Neural cell (in vitro differentiated cells): ENCODE data around the gene ADORA2A. TPM values are rescaled to one million over a fixed set of nuclear protein-coding genes. Genes with fewer than 3 reads are reported as not detected.

ENCODE experiments used
- H2AFZ ChIP-seq: fragments of 200-600, 300-800 bp; sonication (generic), shearing (Covaris generic); 2 replicates; pipeline ENCODE4 v1.6.0; 2014; ENCODE audit warnings: low read depth, mild to moderate bottlenecking, antibody characterized with exemption, low read length, moderate library complexity
- H3F3A ChIP-seq: fragments of 200-600 bp; shearing (Covaris generic); 2 replicates; pipeline ENCODE4 v1.6.1; 2016; ENCODE audit warnings: mild to moderate bottlenecking, moderate library complexity, mixed read lengths, antibody characterized with exemption, low read length; ENCODE audit not compliant: insufficient read depth, poor library complexity, severe bottlenecking
- H3K27ac ChIP-seq: fragments of 200-600, 300-800 bp; sonication (generic), shearing (Covaris generic); 2 replicates; pipeline ENCODE4 v1.5.1; 2014; ENCODE audit warnings: mild to moderate bottlenecking, low read length, moderate library complexity
- H3K27me3 ChIP-seq: fragments of 300-800, 200-600 bp; sonication (generic), shearing (Covaris generic); 2 replicates; pipeline ENCODE4 v1.6.0; 2014; ENCODE audit warnings: mild to moderate bottlenecking, low read depth, low read length, moderate library complexity; ENCODE audit not compliant: insufficient read depth
- H3K36me3 ChIP-seq: fragments of 300-800, 200-600 bp; sonication (generic), shearing (Covaris generic); 2 replicates; pipeline ENCODE4 v1.5.1; 2014; ENCODE audit warnings: mild to moderate bottlenecking, antibody characterized with exemption, low read length, moderate library complexity; ENCODE audit not compliant: insufficient read depth
- H3K4me2 ChIP-seq: fragments of 300-800, 200-600 bp; sonication (generic), shearing (Covaris generic); 2 replicates; pipeline ENCODE4 v1.6.0; 2014; ENCODE audit warnings: mild to moderate bottlenecking, low read length
- H3K4me3 ChIP-seq: fragments of 300-800, 200-600 bp; sonication (generic), shearing (Covaris generic); 2 replicates; pipeline ENCODE4 v1.5.1; 2014; ENCODE audit warnings: mild to moderate bottlenecking, low read length, moderate library complexity
- H3K79me2 ChIP-seq: fragments of 200-600 bp; shearing (Covaris generic); replicated peaks from 2 replicates; pipeline ENCODE4 v1.6.0; 2014; ENCODE audit warnings: mild to moderate bottlenecking, low read length, moderate library complexity; ENCODE audit not compliant: insufficient read depth
- H3K9ac ChIP-seq: fragments of 300-800, 200-600 bp; sonication (generic), shearing (Covaris generic); 2 replicates; pipeline ENCODE4 v1.6.1; 2016; ENCODE audit warnings: mild to moderate bottlenecking, low read length, mixed read lengths
- H3K9me2 ChIP-seq: fragments of 200-600 bp; shearing (Covaris generic); 2 replicates; pipeline ENCODE4 v1.6.1; 2016; ENCODE audit warnings: mild to moderate bottlenecking, low read length, mixed read lengths; ENCODE audit not compliant: insufficient read depth
- H3K9me3 ChIP-seq: fragments of 200-600, 300-800 bp; sonication (generic), shearing (Covaris generic); 2 replicates; pipeline ENCODE4 v1.6.1; 2016; ENCODE audit warnings: mild to moderate bottlenecking, mixed run types, low read length, moderate library complexity, mixed read lengths
- H4K20me1 ChIP-seq: fragments of 200-600 bp; shearing (Covaris generic); 2 replicates; pipeline ENCODE4 v1.6.1; 2016; ENCODE audit warnings: mild to moderate bottlenecking, mixed run types; ENCODE audit not compliant: insufficient read depth
- EP300 ChIP-seq: fragments of 450-650 bp; conservative IDR thresholded peaks from 2 replicates; pipeline ENCODE4 v1.6.1; 2014; ENCODE audit warnings: antibody characterized with exemption, mild to moderate bottlenecking, moderate library complexity; ENCODE audit not compliant: poor library complexity, severe bottlenecking
- EZH2 ChIP-seq: fragments of 200-600, 300-800 bp; shearing (Covaris generic), sonication (generic); IDR thresholded peaks from 2 replicates; pipeline ENCODE4 v1.6.1; 2014; ENCODE audit warnings: antibody characterized with exemption, low read length, borderline replicate concordance, mild to moderate bottlenecking; ENCODE audit not compliant: insufficient read depth, poor library complexity, severe bottlenecking
- MXI1 ChIP-seq: fragments of 450-650 bp; conservative IDR thresholded peaks from 2 replicates; pipeline ENCODE4 v1.6.1; 2014; ENCODE audit warnings: antibody characterized with exemption, mild to moderate bottlenecking; ENCODE audit not compliant: poor library complexity, severe bottlenecking
- POLR2AphosphoS5 ChIP-seq: IDR thresholded peaks from 2 replicates; pipeline ENCODE4 v1.6.1; 2012
- RAD21 ChIP-seq: fragments of 450-650 bp; conservative IDR thresholded peaks from 2 replicates; pipeline ENCODE4 v1.6.1; 2014; ENCODE audit warnings: antibody characterized with exemption, mild to moderate bottlenecking, moderate library complexity
- SMC3 ChIP-seq: fragments of 450-650 bp; conservative IDR thresholded peaks from 2 replicates; pipeline ENCODE4 v1.6.1; 2014; ENCODE audit warnings: antibody characterized with exemption, mild to moderate bottlenecking, moderate library complexity; ENCODE audit not compliant: poor library complexity
- TAF1 ChIP-seq: IDR thresholded peaks from 2 replicates; pipeline ENCODE4 v1.6.1; 2012; ENCODE audit warnings: low read depth
- polyA plus RNA-seq: library from polyadenylated mRNA; depleted of rRNA; stranded (reverse); fragments of >200 nt; gene quantifications from 2 replicates; pipeline ENCODE4 v1.2.3, GENCODE V29; 2014
- TF ChIP-seq, protein P1 (sequence below): fragments of 450-650 bp; IDR thresholded peaks from 2 replicates; pipeline ENCODE4 v1.5.1; 2014; ENCODE audit warnings: antibody characterized with exemption, mild to moderate bottlenecking, moderate library complexity; ENCODE audit not compliant: poor library complexity, severe bottlenecking
- TF ChIP-seq, protein P2 (sequence below): IDR thresholded peaks from 2 replicates; pipeline ENCODE4 v1.6.1; 2012; ENCODE audit warnings: borderline replicate concordance

ADORA2A gene
- polyA plus RNA-seq, 1 donor from 2014 or later: 2.9 TPM

GRCh38 chr22:24443668-24444067 is 16.3 kb downstream of the ADORA2A start:
- Histone ChIP-seq H3K4me2 (no peak overlapping the region), H3K27ac (no peak overlapping the region), H3K27me3 (no peaks in the 10 kb centered on the region), H3K9me3 (no peaks in the 10 kb centered on the region), H3K36me3 (no peaks in the 10 kb centered on the region), H3K4me3 (no peak overlapping the region), H3F3A (no peaks in the 10 kb centered on the region), H3K79me2 (no peaks in the 10 kb centered on the region), H4K20me1 (no peaks in the 10 kb centered on the region), H3K9ac (no peak overlapping the region), H2AFZ (no peak overlapping the region), H3K9me2 (no peaks in the 10 kb centered on the region)
- TF ChIP-seq POLR2AphosphoS5 (no peak), RAD21 (no peak)

GRCh38 chr22:24444251-24444650 is 16.9 kb downstream of the ADORA2A start:
- TF ChIP-seq SMC3: no peak
- no peak for TF ChIP-seq RAD21
- TF ChIP-seq, protein P1, sequence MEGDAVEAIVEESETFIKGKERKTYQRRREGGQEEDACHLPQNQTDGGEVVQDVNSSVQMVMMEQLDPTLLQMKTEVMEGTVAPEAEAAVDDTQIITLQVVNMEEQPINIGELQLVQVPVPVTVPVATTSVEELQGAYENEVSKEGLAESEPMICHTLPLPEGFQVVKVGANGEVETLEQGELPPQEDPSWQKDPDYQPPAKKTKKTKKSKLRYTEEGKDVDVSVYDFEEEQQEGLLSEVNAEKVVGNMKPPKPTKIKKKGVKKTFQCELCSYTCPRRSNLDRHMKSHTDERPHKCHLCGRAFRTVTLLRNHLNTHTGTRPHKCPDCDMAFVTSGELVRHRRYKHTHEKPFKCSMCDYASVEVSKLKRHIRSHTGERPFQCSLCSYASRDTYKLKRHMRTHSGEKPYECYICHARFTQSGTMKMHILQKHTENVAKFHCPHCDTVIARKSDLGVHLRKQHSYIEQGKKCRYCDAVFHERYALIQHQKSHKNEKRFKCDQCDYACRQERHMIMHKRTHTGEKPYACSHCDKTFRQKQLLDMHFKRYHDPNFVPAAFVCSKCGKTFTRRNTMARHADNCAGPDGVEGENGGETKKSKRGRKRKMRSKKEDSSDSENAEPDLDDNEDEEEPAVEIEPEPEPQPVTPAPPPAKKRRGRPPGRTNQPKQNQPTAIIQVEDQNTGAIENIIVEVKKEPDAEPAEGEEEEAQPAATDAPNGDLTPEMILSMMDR: no peak
- no peak for TF ChIP-seq POLR2AphosphoS5
- no peak for TF ChIP-seq TAF1
- TF ChIP-seq EP300: no peak
- no peak for TF ChIP-seq MXI1
- TF ChIP-seq, protein P2, sequence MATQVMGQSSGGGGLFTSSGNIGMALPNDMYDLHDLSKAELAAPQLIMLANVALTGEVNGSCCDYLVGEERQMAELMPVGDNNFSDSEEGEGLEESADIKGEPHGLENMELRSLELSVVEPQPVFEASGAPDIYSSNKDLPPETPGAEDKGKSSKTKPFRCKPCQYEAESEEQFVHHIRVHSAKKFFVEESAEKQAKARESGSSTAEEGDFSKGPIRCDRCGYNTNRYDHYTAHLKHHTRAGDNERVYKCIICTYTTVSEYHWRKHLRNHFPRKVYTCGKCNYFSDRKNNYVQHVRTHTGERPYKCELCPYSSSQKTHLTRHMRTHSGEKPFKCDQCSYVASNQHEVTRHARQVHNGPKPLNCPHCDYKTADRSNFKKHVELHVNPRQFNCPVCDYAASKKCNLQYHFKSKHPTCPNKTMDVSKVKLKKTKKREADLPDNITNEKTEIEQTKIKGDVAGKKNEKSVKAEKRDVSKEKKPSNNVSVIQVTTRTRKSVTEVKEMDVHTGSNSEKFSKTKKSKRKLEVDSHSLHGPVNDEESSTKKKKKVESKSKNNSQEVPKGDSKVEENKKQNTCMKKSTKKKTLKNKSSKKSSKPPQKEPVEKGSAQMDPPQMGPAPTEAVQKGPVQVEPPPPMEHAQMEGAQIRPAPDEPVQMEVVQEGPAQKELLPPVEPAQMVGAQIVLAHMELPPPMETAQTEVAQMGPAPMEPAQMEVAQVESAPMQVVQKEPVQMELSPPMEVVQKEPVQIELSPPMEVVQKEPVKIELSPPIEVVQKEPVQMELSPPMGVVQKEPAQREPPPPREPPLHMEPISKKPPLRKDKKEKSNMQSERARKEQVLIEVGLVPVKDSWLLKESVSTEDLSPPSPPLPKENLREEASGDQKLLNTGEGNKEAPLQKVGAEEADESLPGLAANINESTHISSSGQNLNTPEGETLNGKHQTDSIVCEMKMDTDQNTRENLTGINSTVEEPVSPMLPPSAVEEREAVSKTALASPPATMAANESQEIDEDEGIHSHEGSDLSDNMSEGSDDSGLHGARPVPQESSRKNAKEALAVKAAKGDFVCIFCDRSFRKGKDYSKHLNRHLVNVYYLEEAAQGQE: no peak
- TF ChIP-seq EZH2: no peak
- no peaks in the 10 kb centered on the region for H3K79me2 ChIP-seq
- H3K4me2 ChIP-seq: no peak overlapping the region
- no peaks in the 10 kb centered on the region for H3F3A ChIP-seq
- no peak overlapping the region for H3K27ac ChIP-seq
- H3K27me3 ChIP-seq: no peaks in the 10 kb centered on the region
- H3K9ac ChIP-seq: no peak overlapping the region
- H3K9me2 ChIP-seq: no peaks in the 10 kb centered on the region
- H2AFZ ChIP-seq: no peak overlapping the region
- H4K20me1 ChIP-seq: no peaks in the 10 kb centered on the region
- H3K36me3 ChIP-seq: no peaks in the 10 kb centered on the region
- no peak overlapping the region for H3K4me3 ChIP-seq
- no peaks in the 10 kb centered on the region for H3K9me3 ChIP-seq
